HepG2 (cell line): ENCODE data around the gene MRPL27. TPM values are rescaled to one million over a fixed set of nuclear protein-coding genes. Genes with fewer than 3 reads are reported as not detected.

Source experiments
- DRAP1 ChIP-seq: IDR thresholded peaks from 2 replicates; pipeline ENCODE4 v1.6.1; 2016; ENCODE audit warnings: missing genetic modification reagents, missing compliant biosample characterization
- GATAD2A ChIP-seq: IDR thresholded peaks from 2 replicates; pipeline ENCODE4 v1.6.1; 2016
- GLMP ChIP-seq: sonication (generic); formaldehyde crosslinking; IDR thresholded peaks from 2 replicates; pipeline ENCODE4 v1.9.0; 2021; ENCODE audit warnings: missing genetic modification reagents, mild to moderate bottlenecking, borderline replicate concordance
- HOMEZ ChIP-seq: IDR thresholded peaks from 2 replicates; pipeline ENCODE4 v1.6.1; 2016; ENCODE audit warnings: low read depth
- IKZF4 ChIP-seq: sonication (generic); formaldehyde crosslinking; IDR thresholded peaks from 2 replicates; pipeline ENCODE4 v1.5.1; 2020; ENCODE audit warnings: borderline replicate concordance, mild to moderate bottlenecking, low read depth, missing genetic modification reagents; ENCODE audit errors: not compliant biosample characterization
- PLRG1 ChIP-seq: fragments of 450-650 bp; conservative IDR thresholded peaks from 2 replicates; pipeline ENCODE4 v1.6.1; 2016
- SOX6 ChIP-seq, 2 experiments: fragments of 450-650 bp in 1 of 2; sonication (generic) in 1 of 2; formaldehyde crosslinking in 1 of 2; IDR thresholded peaks; 2 replicates each; pipeline versions ENCODE4 v1.4.0 to v1.6.1; 2017 to 2020; ENCODE audit warnings: antibody characterized with exemption in 1 of 2, mild to moderate bottlenecking in 1 of 2, missing genetic modification reagents in 1 of 2
- SPEN ChIP-seq: sonication (generic); formaldehyde crosslinking; IDR thresholded peaks from 2 replicates; pipeline ENCODE4 v1.5.1; 2020; ENCODE audit warnings: low read depth, mild to moderate bottlenecking, missing genetic modification reagents
- THAP8 ChIP-seq: sonication (generic); formaldehyde crosslinking; IDR thresholded peaks from 2 replicates; pipeline ENCODE4 v1.5.1; 2020; ENCODE audit warnings: missing genetic modification reagents, mild to moderate bottlenecking, borderline replicate concordance
- THAP9 ChIP-seq: sonication (generic); formaldehyde crosslinking; IDR thresholded peaks from 2 replicates; pipeline ENCODE4; 2020; ENCODE audit warnings: missing genetic modification reagents, mild to moderate bottlenecking, borderline replicate concordance
- ZBTB26 ChIP-seq: IDR thresholded peaks from 2 replicates; pipeline ENCODE4 v1.6.1; 2016; ENCODE audit warnings: missing compliant biosample characterization, missing genetic modification reagents, borderline replicate concordance
- ZC3H4 ChIP-seq: sonication (generic); formaldehyde crosslinking; IDR thresholded peaks from 2 replicates; pipeline ENCODE4 v1.4.0; 2020; ENCODE audit warnings: missing genetic modification reagents, borderline replicate concordance
- ZNF101 ChIP-seq: sonication (generic); formaldehyde crosslinking; IDR thresholded peaks from 2 replicates; pipeline ENCODE4 v1.4.0; 2020; ENCODE audit warnings: mild to moderate bottlenecking, low read depth, missing genetic modification reagents, borderline replicate concordance
- ZNF367 ChIP-seq: sonication (generic); formaldehyde crosslinking; IDR thresholded peaks from 2 replicates; pipeline ENCODE4 v1.4.0; 2020; ENCODE audit warnings: missing genetic modification reagents, borderline replicate concordance
- ZNF720 ChIP-seq: sonication (generic); formaldehyde crosslinking; IDR thresholded peaks from 2 replicates; pipeline ENCODE4 v1.4.0; 2020; ENCODE audit warnings: missing genetic modification reagents
- ZNF770 ChIP-seq: sonication (generic); formaldehyde crosslinking; IDR thresholded peaks from 2 replicates; pipeline ENCODE4 v1.5.0; 2020; ENCODE audit warnings: mild to moderate bottlenecking, missing genetic modification reagents
- polyA plus RNA-seq, 8 experiments: library from polyadenylated mRNA; depleted of rRNA in 3 of 8; stranded (reverse) in 7 of 8; unstranded in 1 of 8; fragments of >200 nt; fragmentation: Illumina TruSeq in 4 of 8; extraction: Trizol in 4 of 8; gene quantifications; 2 replicates each; pipeline versions ENCODE4 v1.2.1 to v1.2.3, GENCODE V29; 2011 to 2016; ENCODE audit warnings: low read depth in 4 of 8, missing spikeins in 1 of 8, mixed read lengths in 1 of 8; ENCODE audit not compliant: insufficient read depth in 1 of 8
- total RNA-seq, 5 experiments: library from RNA; depleted of rRNA; stranded (reverse); fragments of >200 nt; fragmentation: Illumina TruSeq; extraction: Trizol; gene quantifications; 2 replicates each; pipeline ENCODE4 v1.2.3, GENCODE V29; 2016; ENCODE audit warnings: low read depth in 1 of 5

MRPL27 gene
- total and polyA plus RNA-seq, 2 of the 13 experiments (the other 11 are each of a cell fraction or from before 2014, with no cell fraction given) = 137 to 217 TPM

GRCh38 chr17:50346313-50347116 is 26.5 kb downstream of the MRPL27 start (continued):
- TF ChIP-seq HOMEZ (CRISPR knock-in tag) (no peak), ZNF101 (CRISPR knock-in tag) (no peak), DRAP1 (CRISPR knock-in tag) (no peak), ZNF367 (CRISPR knock-in tag) (no peak), SPEN (CRISPR knock-in tag) (no peak; the same call in 1 of the 2 replicates), ZBTB26 (no peak), THAP9 (no peak), ZC3H4 (CRISPR knock-in tag) (no peak), THAP8 (CRISPR knock-in tag) (no peak), ZNF770 (no peak), SOX6 (IDR thresholded peaks at IDR 0.05) (no peak), SOX6 (CRISPR knock-in tag; IDR thresholded peaks at IDR 0.05) (no peak), ZNF720 (no peak), GLMP (CRISPR knock-in tag) (no peak), PLRG1 (no peak), GATAD2A (peak; percentile 32; the same call in 1 of the 2 replicates), IKZF4 (CRISPR knock-in tag) (no peak)
